K562 (cell line): ENCODE measurements around the gene ARID3A. TPM values are rescaled to one million over a fixed set of nuclear protein-coding genes. Genes with fewer than 3 reads are reported as not detected.

Experiments
- ARID1B ChIP-seq: fragments of 450-650 bp; IDR thresholded peaks from 2 replicates; pipeline ENCODE4 v1.6.1; 2016; ENCODE audit warnings: antibody characterized with exemption, mild to moderate bottlenecking, inconsistent platforms
- CXXC5 ChIP-seq: fragments of 250-450 bp; sonication (Bioruptor Pico); IDR thresholded peaks from 2 replicates; pipeline ENCODE4 v1.8.0; 2022; ENCODE audit warnings: inconsistent platforms, mild to moderate bottlenecking, moderate library complexity
- IRF2 ChIP-seq: sonication (generic); formaldehyde crosslinking; IDR thresholded peaks from 2 replicates; pipeline ENCODE4 v1.8.1; 2022; ENCODE audit warnings: mild to moderate bottlenecking, missing genetic modification reagents
- IRF9 ChIP-seq: fragments of 450-650 bp; IDR thresholded peaks from 2 replicates; pipeline ENCODE4 v1.6.1; 2016; ENCODE audit warnings: missing biosample characterization, missing genetic modification characterization
- KDM2B ChIP-seq: fragments of 250-450 bp; sonication (Bioruptor Pico); IDR thresholded peaks from 2 replicates; pipeline ENCODE4 v1.8.0; 2021; ENCODE audit warnings: mild to moderate bottlenecking, moderate library complexity
- LARP7 ChIP-seq: fragments of 450-650 bp; IDR thresholded peaks from 2 replicates; pipeline ENCODE4 v1.6.1; 2016
- MXI1 ChIP-seq: IDR thresholded peaks from 2 replicates; pipeline ENCODE4 v1.6.1; 2011; ENCODE audit warnings: low read depth, mild to moderate bottlenecking, improper control_type of control experiment, low read length
- NR1H2 ChIP-seq: sonication (generic); formaldehyde crosslinking; IDR thresholded peaks from 2 replicates; pipeline ENCODE4 v1.4.0; 2020; ENCODE audit warnings: mild to moderate bottlenecking, missing genetic modification reagents
- NR2F6 ChIP-seq: fragments of 450-650 bp; formaldehyde crosslinking; IDR thresholded peaks from 2 replicates; pipeline ENCODE4 v1.4.0; 2020; ENCODE audit warnings: mild to moderate bottlenecking
- POU5F1 ChIP-seq: fragments of 150-350 bp; IDR thresholded peaks from 2 replicates; pipeline ENCODE4 v1.6.1; 2014; ENCODE audit warnings: borderline replicate concordance, low read length, low read depth, mild to moderate bottlenecking; ENCODE audit not compliant: partially characterized antibody
- STAT5A ChIP-seq: IDR thresholded peaks from 2 replicates; pipeline ENCODE4 v1.6.1; 2012; ENCODE audit warnings: low read length, inconsistent platforms, borderline replicate concordance
- TARDBP ChIP-seq: fragments of 450-650 bp; IDR thresholded peaks from 2 replicates; pipeline ENCODE4 v1.6.1; 2016
- ZBED1 ChIP-seq: IDR thresholded peaks from 2 replicates; pipeline ENCODE4 v1.6.1; 2014
- polyA plus RNA-seq, 8 experiments: library from polyadenylated mRNA; depleted of rRNA in 4 of 8; stranded (reverse) in 5 of 8; unstranded in 3 of 8; fragments of >200 nt; fragmentation: Nextera tagmentation in 2 of 8; fragmentation: Illumina TruSeq in 1 of 8; extraction: Ambion mirVana in 2 of 8; extraction: Trizol in 1 of 8; gene quantifications; 2 replicates each; pipeline versions ENCODE4 v1.2.1 to v1.2.3, GENCODE V29; 2011 to 2014; ENCODE audit warnings: inconsistent platforms in 1 of 8, missing spikeins in 1 of 8
- total RNA-seq, 7 experiments: library from RNA; depleted of rRNA in 6 of 7; stranded (reverse); fragments of >200 nt in 6 of 7; fragmentation: Illumina TruSeq in 2 of 7; extraction: Trizol in 2 of 7; gene quantifications; 2 replicates each; pipeline versions ENCODE4 v1.2.1 to v1.2.3, GENCODE V29; 2011 to 2021; ENCODE audit warnings: low replicate concordance in 1 of 7
- TF ChIP-seq, protein P1 (sequence below), 3 experiments: fragments of 200-800 bp in 1 of 3; fragments of 250-450 bp in 1 of 3; fragments of 450-650 bp in 1 of 3; sonication (Bioruptor Pico) in 1 of 3; sonication (Bioruptor generic) in 1 of 3; formaldehyde crosslinking in 1 of 3; IDR thresholded peaks; 2 replicates each; pipeline versions ENCODE4 v1.6.1 to v1.8.0; 2016 to 2022; ENCODE audit warnings: mild to moderate bottlenecking in 2 of 3, missing genetic modification characterization in 2 of 3, missing compliant biosample characterization in 1 of 3, moderate library complexity in 1 of 3
- TF ChIP-seq, protein P2 (sequence below): fragments of 450-650 bp; IDR thresholded peaks from 2 replicates; pipeline ENCODE4 v1.7.0; 2016; ENCODE audit warnings: borderline replicate concordance
- TF ChIP-seq, protein P3 (sequence below), 2 experiments: fragments of 450-650 bp in 1 of 2; IDR thresholded peaks; 2 replicates each; pipeline ENCODE4 v1.6.1; 2011 to 2017; ENCODE audit warnings: low read depth in 2 of 2, antibody characterized with exemption in 1 of 2, borderline replicate concordance in 1 of 2, low read length in 1 of 2, mild to moderate bottlenecking in 1 of 2, mixed read lengths in 1 of 2; ENCODE audit not compliant: control insufficient read depth in 1 of 2

Gene ARID3A
- total and polyA plus RNA-seq, 9 of the 15 experiments (the other 6 are each of a cell fraction or from before 2014, with no cell fraction given) = 1.4 to 118 (median 31.2) TPM

DNA sequence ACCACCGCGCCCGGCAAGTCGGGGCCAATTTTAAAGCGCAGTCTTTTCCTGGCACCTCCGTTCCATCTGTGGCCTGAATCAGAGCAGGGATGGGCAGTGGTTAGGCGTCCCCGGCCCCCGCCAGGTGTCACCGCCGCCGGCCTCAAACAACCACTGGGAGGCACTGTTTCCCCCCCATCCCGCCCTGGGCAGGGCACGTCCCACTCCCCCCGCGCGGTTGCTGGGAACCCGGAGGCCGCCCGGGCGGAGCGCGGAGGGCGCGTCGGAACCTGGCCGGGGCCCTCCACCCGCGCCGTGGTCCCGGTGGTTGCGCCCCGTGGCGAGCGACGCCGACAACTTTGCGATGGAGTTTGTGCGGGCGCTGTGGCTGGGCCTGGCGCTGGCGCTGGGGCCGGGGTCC lies 74.3 kb downstream of the ARID3A start, which contains the start of gene GRIN3B (continued):
- TF ChIP-seq, protein P1, sequence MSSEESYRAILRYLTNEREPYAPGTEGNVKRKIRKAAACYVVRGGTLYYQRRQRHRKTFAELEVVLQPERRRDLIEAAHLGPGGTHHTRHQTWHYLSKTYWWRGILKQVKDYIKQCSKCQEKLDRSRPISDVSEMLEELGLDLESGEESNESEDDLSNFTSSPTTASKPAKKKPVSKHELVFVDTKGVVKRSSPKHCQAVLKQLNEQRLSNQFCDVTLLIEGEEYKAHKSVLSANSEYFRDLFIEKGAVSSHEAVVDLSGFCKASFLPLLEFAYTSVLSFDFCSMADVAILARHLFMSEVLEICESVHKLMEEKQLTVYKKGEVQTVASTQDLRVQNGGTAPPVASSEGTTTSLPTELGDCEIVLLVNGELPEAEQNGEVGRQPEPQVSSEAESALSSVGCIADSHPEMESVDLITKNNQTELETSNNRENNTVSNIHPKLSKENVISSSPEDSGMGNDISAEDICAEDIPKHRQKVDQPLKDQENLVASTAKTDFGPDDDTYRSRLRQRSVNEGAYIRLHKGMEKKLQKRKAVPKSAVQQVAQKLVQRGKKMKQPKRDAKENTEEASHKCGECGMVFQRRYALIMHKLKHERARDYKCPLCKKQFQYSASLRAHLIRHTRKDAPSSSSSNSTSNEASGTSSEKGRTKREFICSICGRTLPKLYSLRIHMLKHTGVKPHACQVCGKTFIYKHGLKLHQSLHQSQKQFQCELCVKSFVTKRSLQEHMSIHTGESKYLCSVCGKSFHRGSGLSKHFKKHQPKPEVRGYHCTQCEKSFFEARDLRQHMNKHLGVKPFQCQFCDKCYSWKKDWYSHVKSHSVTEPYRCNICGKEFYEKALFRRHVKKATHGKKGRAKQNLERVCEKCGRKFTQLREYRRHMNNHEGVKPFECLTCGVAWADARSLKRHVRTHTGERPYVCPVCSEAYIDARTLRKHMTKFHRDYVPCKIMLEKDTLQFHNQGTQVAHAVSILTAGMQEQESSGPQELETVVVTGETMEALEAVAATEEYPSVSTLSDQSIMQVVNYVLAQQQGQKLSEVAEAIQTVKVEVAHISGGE (CRISPR knock-in tag; IDR thresholded peaks at IDR 0.05) = no peak
- no peak for TF ChIP-seq STAT5A
- peak; percentile 65 for TF ChIP-seq CXXC5 (CRISPR knock-in tag)
- no peak for TF ChIP-seq NR1H2 (CRISPR knock-in tag)
- TF ChIP-seq KDM2B = 0 out of 2 replicates have a peak, but pooled peaks have one; percentile 77
- no peak for TF ChIP-seq NR2F6 (CRISPR knock-in tag)
- TF ChIP-seq POU5F1 = no peak
- no peak for TF ChIP-seq IRF2 (CRISPR knock-in tag)
- no peak for TF ChIP-seq IRF9 (tag)
- no peak for TF ChIP-seq ZBED1
- TF ChIP-seq LARP7 = no peak
- TF ChIP-seq, protein P2, sequence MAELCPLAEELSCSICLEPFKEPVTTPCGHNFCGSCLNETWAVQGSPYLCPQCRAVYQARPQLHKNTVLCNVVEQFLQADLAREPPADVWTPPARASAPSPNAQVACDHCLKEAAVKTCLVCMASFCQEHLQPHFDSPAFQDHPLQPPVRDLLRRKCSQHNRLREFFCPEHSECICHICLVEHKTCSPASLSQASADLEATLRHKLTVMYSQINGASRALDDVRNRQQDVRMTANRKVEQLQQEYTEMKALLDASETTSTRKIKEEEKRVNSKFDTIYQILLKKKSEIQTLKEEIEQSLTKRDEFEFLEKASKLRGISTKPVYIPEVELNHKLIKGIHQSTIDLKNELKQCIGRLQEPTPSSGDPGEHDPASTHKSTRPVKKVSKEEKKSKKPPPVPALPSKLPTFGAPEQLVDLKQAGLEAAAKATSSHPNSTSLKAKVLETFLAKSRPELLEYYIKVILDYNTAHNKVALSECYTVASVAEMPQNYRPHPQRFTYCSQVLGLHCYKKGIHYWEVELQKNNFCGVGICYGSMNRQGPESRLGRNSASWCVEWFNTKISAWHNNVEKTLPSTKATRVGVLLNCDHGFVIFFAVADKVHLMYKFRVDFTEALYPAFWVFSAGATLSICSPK = no peak
- TF ChIP-seq TARDBP = no peak
- TF ChIP-seq, protein P3, sequence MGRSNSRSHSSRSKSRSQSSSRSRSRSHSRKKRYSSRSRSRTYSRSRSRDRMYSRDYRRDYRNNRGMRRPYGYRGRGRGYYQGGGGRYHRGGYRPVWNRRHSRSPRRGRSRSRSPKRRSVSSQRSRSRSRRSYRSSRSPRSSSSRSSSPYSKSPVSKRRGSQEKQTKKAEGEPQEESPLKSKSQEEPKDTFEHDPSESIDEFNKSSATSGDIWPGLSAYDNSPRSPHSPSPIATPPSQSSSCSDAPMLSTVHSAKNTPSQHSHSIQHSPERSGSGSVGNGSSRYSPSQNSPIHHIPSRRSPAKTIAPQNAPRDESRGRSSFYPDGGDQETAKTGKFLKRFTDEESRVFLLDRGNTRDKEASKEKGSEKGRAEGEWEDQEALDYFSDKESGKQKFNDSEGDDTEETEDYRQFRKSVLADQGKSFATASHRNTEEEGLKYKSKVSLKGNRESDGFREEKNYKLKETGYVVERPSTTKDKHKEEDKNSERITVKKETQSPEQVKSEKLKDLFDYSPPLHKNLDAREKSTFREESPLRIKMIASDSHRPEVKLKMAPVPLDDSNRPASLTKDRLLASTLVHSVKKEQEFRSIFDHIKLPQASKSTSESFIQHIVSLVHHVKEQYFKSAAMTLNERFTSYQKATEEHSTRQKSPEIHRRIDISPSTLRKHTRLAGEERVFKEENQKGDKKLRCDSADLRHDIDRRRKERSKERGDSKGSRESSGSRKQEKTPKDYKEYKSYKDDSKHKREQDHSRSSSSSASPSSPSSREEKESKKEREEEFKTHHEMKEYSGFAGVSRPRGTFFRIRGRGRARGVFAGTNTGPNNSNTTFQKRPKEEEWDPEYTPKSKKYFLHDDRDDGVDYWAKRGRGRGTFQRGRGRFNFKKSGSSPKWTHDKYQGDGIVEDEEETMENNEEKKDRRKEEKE (IDR thresholded peaks at IDR 0.05; ENCODE audit: borderline replicate concordance in 1 of 2, control insufficient read depth in 1 of 2, low read depth in 2 of 2, low read length in 1 of 2) = no peak
- TF ChIP-seq ARID1B = no peak
- TF ChIP-seq MXI1 = no peak
